ENCODE measurements around the gene SLC31A1. TPM values are rescaled to one million over a fixed set of nuclear protein-coding genes. Genes with fewer than 3 reads are reported as not detected.

The SLC31A1 gene
- total and polyA plus RNA-seq, 2 of the 13 experiments (the other 11 are each of a cell fraction or from before 2014, with no cell fraction given), result 62.9 to 70.0 TPM

GRCh38 chr9:113221003-113221799 lies at the start of gene SLC31A1, which contains the start of gene FKBP15 (continued):
- no peak for TF ChIP-seq CHD2 (IDR thresholded peaks at IDR 0.05; ENCODE audit: low read depth, low read length)
- no peak for TF ChIP-seq AGO2 (optimal IDR thresholded peaks at IDR 0.05; ENCODE audit: low read depth, low read length)
- TF ChIP-seq ZBTB8A (CRISPR knock-in tag; IDR thresholded peaks at IDR 0.05; ENCODE audit: borderline replicate concordance, low read depth), result no peak; the same call in 1 of the 2 replicates
- peak; percentile 58 for TF ChIP-seq RBM39 (IDR thresholded peaks at IDR 0.05; ENCODE audit: low read depth, low read length, poor library complexity, severe bottlenecking)
- no peak; the same call in 1 of the 2 replicates for TF ChIP-seq ZNF556 (CRISPR knock-in tag; IDR thresholded peaks at IDR 0.05; ENCODE audit: borderline replicate concordance)
- TF ChIP-seq ARID5B (CRISPR knock-in tag; IDR thresholded peaks at IDR 0.05), result peak; percentile 46
- TF ChIP-seq NFYB (CRISPR knock-in tag; IDR thresholded peaks at IDR 0.05), result peak; percentile 81
- TF ChIP-seq STAT6 (CRISPR knock-in tag; IDR thresholded peaks at IDR 0.05; ENCODE audit: borderline replicate concordance), result no peak; the same call in 1 of the 2 replicates
- TF ChIP-seq ZNF20 (CRISPR knock-in tag; IDR thresholded peaks at IDR 0.05), result no peak
- TF ChIP-seq RNF2 (conservative IDR thresholded peaks at IDR 0.05; ENCODE audit: low read depth), result no peak
- peak; percentile 76 for TF ChIP-seq POGZ (CRISPR knock-in tag; IDR thresholded peaks at IDR 0.05)
- TF ChIP-seq TRIM22 (IDR thresholded peaks at IDR 0.05), result no peak
- peak; percentile 39; the same call in 1 of the 2 replicates for TF ChIP-seq ZNF761 (CRISPR knock-in tag; conservative IDR thresholded peaks at IDR 0.05)
- TF ChIP-seq EZH2 (conservative IDR thresholded peaks at IDR 0.05; ENCODE audit: low read depth, low read length), result no peak
- no peak for TF ChIP-seq AHDC1 (CRISPR knock-in tag; IDR thresholded peaks at IDR 0.05; ENCODE audit: borderline replicate concordance)

Measured in HepG2 (cell line).